GM03348 (cell line): ENCODE results near the gene SLC41A1.
"Not testable (repeated sequence)": the region's sequence is repeated elsewhere in the genome, so short reads cannot be mapped to it uniquely, and the experiment has no call there.

Experiments
- DNase-seq: peaks from one replicate; pipeline ENCODE4 v3.0.0; 2012; ENCODE audit warnings: low spot score

Gene SLC41A1

GRCh38 chr1:205812878-205813754 lies at the start of gene SLC41A1:
Gene SLC41A1, minus strand, starts transcription at chr1:205813198. Its CDS starts 2,757 bp downstream, at chr1:205810441.
- DNase-seq = peak; percentile 100

- no peak for DNase-seq
Observed at GRCh38 chr1:205861540-205861939, 48.5 kb upstream of the SLC41A1 start.

- no peak for DNase-seq
Observed at GRCh38 chr1:205858141-205858961, 45.4 kb upstream of the SLC41A1 start.

GRCh38 chr1:205857501-205857900 lies 44.5 kb upstream of the SLC41A1 start:
- DNase-seq = not testable (repeated sequence)

- DNase-seq = no peak
Observed at GRCh38 chr1:205856433-205856832, 43.4 kb upstream of the SLC41A1 start.

- no peak for DNase-seq
Observed at GRCh38 chr1:205852969-205853368, 40.0 kb upstream of the SLC41A1 start.

GRCh38 chr1:205851993-205852392 lies 39.0 kb upstream of the SLC41A1 start:
- DNase-seq = no peak

GRCh38 chr1:205849619-205850355 lies 36.8 kb upstream of the SLC41A1 start, which contains the start of gene PM20D1:
Gene PM20D1, minus strand, starts transcription at chr1:205850132. Its CDS starts 60 bp downstream, at chr1:205850072.
- DNase-seq = peak; percentile 92

- no peak for DNase-seq
Observed at GRCh38 chr1:205843036-205843859, 30.2 kb upstream of the SLC41A1 start.

GRCh38 chr1:205842229-205842628 lies 29.2 kb upstream of the SLC41A1 start:
- DNase-seq = no peak

GRCh38 chr1:205840146-205840923 lies 27.3 kb upstream of the SLC41A1 start:
- DNase-seq = no peak

GRCh38 chr1:205837382-205837970 lies 24.5 kb upstream of the SLC41A1 start:
- DNase-seq = no peak

- peak; percentile 25 for DNase-seq
Observed at GRCh38 chr1:205834751-205835150, 21.8 kb upstream of the SLC41A1 start.

- DNase-seq = no peak
Observed at GRCh38 chr1:205832326-205832751, 19.3 kb upstream of the SLC41A1 start.

- no peak for DNase-seq
Observed at GRCh38 chr1:205827623-205828022, 14.6 kb upstream of the SLC41A1 start.

- DNase-seq = no peak
Observed at GRCh38 chr1:205826995-205827394, 14.0 kb upstream of the SLC41A1 start.

GRCh38 chr1:205826016-205826806 lies 13.2 kb upstream of the SLC41A1 start:
- DNase-seq = no peak

GRCh38 chr1:205824180-205824579 lies 11.2 kb upstream of the SLC41A1 start:
- DNase-seq = no peak

- not testable (repeated sequence) for DNase-seq
Observed at GRCh38 chr1:205823260-205823659, 10.3 kb upstream of the SLC41A1 start.
